NOMO-1 (cell line): Measurements from ENCODE around the gene ACTRT2.

Experiments used
- DNase-seq, 2 experiments: peaks; one replicate each; lab custom pipeline; 2025; ENCODE audit not compliant: unreplicated experiment in 2 of 2; lab: John Stamatoyannopoulos, UW

The ACTRT2 gene

DNA sequence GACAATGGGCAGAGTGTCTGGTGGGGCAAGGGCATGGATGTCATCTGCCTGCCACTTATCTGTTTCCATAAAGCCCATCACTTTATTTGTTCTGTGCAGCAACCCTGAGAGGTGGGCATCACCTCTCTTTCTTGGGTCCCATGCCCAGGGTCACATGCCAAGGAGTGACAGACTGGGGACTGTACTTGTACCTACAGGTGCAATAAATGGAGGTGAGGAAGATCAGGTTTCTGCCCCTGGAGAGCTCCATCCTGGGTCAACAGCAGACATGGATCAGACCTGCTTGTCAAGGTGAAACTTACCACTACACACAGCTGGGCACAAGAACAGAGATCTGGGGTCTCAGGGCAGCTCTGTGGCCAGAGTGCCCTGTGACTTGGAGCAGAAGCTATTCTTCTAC is 29.3 kb downstream of the ACTRT2 start:
- no peak for DNase-seq

GRCh38 chr1:3051270-3052268 is 30.3 kb downstream of the ACTRT2 start:
- no peak for DNase-seq

DNA sequence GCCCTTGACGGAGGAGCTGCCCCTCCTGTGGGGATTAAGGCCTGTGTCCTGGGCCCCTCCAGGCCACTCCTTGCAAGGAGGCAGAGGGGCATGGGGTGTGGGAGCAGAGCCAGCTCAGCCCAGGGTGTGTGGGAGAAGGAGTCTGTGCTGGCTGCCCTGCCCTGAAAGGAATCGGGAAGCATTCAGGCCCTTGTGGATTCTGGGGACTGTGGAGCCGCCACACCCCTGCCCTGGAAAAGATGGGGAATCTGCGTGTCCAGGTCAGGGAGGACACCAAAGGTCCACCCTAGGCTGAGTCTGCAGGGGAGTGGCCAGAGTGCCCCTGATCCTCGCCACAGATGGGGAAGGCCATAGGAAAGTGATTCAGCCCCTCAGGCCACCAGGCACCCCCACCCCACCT is 31.2 kb downstream of the ACTRT2 start:
- DNase-seq = no peak

DNA sequence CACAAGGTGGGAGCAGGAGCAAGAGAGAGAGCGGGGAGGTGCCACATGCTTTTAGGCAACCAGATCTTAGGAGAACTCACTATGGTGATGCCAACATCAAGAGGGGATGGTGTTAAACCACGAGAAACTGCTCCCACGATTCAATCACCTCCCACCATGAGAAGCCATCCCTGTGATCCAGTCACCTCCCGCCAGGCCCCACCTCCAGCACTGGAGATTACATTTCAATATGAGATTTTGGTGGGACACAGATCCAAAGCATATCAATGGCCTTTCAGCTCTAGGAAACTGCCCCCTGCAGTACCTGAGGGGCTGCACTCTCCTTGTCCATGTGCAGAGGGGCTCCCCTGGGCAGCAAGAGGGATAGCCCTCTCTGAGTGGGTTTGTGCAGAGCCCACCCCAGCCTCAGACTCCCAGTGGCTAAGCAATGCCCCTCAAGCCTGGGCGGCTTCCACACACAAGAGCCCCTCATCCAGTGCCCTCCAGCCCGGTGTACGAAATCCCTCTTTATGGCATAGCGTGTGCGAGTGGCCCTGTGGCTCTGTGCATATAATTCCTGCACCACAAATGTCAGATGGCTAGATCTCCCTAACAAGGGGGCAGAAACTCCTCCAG is 32.2 kb downstream of the ACTRT2 start:
- no peak for DNase-seq

DNA sequence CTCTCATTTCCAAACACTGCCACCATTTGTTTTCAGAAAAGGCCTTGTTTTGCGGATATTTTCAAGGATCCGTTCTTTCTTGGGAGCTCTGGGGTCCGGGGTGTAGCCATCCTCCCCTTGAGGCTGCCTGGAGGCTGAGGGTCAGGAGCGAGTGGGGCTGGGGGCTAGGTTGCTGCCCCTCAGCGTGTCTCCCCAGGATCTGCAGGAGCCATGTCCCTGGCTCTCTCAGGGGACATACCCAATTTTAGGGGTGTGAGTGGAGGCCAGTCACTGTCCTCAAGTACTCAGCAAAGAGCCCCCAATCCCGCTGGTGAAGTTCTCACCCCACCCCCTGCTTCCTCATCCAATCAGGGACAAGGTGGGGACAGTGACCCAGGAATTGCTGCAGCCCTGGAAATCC is 32.7 kb downstream of the ACTRT2 start:
- no peak for DNase-seq

DNA sequence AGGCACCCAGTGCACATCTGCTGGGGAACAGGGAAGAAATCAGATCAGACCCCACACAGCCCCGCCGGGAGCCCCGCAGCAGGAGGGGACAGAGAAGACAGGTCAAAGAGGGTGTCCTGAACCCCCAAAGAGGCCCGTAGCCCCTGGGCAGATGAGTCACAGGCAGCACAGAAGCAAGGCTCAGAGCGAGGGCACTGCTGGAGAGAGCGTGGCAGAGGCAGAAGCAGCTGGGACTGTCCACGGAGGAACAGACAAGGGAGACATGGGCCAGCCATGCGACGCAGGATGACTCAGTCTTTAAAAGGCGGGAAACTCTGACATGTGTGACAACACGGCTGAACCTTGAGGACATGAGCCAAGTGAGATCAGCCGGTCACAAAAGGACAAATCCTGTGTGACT is 33.2 kb downstream of the ACTRT2 start:
- no peak for DNase-seq

DNA sequence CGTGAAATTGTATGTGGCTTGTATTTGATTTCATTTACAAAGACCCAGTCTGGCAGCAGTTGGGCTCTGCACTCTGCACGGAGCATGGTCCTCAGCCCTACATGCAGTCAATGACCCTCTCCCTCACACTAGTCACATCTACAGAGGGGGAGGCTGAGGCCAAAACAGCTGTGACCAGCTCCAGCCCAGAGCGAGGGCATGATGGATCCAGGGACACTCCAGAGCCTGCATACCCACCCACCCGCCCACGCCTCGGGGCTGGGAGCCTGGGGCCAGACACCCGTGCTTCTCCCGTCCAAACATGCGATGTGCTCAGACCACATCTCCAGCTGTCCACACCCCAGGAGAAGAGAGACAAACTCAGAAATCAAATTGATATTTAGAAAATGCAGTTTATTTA is 33.8 kb downstream of the ACTRT2 start:
- DNase-seq = no peak

DNA sequence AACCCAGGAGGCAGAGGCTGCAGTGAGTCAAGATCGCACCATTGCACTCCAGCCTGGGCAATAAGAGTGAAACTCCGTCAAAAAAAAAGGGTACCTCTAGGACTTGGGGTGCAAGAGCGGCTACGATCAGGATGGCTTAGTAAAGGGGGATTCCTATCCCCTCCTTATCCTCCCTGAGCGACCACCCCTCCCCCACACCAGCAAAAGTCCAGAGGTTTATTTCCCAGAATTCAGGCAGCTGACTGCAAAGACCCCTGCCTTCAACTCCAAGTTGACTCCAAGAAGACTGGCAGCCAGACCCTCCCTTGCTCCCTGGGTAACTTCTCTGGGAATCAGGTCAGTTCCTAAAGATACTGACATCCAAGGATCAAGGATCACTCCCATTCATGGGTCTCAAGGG is 35.4 kb downstream of the ACTRT2 start:
- DNase-seq = no peak

GRCh38 chr1:3058263-3059030 is 37.2 kb downstream of the ACTRT2 start:
- DNase-seq = no peak

DNA sequence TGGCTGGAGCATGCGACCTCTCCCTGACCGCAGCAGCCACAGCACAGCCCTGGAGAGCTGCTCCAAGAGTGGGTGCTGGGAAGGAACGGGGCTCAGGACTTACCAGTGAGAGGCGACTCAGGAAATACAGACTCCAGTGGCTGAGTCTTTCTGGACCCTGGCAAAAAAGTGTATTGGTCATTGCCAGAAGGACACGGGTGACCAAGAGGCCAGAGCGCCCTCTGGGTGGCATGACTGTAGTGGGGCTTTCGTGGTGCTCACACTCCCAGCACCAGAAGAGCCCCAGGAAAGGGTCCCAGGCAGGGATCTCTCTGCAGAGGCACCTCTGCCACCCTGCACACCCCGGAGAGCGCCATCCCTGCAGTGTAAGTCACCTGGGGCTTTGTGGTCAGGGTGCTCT is 38.9 kb downstream of the ACTRT2 start:
- no peak for DNase-seq

DNA sequence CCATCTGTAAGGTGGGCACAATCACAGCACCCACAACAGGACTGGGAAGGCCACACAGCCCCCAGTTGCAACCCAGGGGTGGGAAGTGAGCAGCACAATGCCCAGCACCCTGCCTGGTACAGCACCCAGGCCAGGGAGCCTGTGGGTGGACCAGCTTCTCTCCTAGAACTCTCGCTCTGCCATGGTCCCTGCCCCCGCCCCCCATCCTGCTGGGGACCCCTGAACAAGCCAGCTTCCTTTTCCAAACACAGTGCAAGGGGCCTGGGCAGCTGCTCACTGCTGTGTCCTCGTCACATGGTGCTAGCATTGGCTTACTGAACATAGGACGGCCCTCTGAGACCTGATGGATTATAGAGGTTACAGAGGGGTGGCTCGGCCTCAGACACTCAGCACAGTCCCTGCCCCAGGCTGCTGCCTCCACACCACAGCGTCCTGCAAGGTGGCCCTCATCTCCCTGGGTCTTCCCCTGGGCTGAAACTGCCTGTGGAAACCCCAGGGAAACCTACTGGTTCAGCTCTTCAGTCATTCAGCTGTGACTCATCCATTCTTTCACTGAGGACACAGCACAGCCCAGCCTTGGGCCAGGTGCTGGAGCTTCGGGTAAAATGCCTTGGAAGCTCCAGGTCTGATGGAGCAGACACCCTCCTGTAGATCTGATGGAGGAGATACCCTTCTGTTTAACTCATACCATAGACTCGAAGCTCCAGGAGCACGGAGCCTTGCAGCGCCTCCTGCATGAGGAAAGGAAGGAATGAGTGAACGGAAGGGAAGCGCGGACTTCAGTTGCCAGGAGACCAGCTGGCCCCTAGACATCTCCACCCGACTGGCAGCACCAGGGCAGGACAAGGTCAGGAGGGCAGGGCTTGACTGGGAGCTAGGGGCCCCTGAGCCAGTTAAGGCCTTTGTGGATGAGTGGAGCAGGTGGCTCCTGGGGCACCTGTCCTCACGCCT is 39.6 kb downstream of the ACTRT2 start:
- no peak for DNase-seq

DNA sequence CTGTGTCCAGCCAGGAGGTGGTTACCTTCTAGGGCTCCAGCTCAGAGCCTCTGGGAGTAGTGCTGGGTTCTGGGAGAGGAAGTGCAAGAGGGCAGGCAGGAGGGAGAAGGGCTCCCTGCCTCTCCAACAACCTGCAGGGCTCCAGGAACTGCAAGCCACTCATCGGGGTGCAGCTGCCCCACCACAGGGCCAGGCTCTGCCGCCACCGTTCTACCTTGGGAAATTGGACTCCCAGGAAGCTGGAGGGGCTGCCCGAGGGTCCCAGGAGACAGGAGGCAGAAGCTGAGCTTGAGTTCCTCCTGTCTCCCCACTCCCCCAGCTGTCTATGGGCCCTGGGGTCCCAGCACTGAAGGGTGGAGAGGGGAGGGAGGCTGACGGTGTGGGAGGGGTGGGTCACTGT is 40.3 kb downstream of the ACTRT2 start:
- DNase-seq = no peak

DNA sequence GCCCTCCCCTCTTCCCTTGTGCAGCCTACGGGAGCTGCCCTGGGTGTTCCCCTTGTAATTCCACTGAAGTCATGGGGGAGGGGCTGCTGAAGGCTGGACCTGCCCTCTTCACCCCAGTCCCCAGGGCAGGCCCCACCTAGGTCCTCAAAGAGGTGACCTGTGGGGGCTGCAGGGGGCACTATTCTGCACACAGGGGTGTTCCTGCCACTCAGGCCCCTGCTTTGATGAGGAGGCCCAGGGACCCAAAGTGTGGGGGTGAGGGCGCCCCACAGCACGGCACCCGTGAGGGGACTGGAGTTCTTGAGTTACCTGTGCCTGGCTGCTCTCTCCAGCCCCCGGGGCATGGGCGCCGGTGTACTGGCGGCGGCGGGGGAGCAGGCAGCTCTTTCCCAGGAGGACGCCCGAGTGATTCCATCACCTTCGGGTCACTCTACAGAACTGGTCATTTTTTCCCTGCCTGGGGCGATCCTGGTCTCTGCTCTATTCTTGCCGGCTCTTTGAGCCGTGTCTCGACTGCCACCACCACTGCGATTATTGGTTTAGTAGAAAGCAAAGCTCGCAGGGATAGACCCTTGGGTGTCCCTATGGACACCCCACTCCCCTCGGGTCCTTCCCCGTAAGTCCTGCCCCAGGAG is 40.8 kb downstream of the ACTRT2 start:
- DNase-seq = no peak

DNA sequence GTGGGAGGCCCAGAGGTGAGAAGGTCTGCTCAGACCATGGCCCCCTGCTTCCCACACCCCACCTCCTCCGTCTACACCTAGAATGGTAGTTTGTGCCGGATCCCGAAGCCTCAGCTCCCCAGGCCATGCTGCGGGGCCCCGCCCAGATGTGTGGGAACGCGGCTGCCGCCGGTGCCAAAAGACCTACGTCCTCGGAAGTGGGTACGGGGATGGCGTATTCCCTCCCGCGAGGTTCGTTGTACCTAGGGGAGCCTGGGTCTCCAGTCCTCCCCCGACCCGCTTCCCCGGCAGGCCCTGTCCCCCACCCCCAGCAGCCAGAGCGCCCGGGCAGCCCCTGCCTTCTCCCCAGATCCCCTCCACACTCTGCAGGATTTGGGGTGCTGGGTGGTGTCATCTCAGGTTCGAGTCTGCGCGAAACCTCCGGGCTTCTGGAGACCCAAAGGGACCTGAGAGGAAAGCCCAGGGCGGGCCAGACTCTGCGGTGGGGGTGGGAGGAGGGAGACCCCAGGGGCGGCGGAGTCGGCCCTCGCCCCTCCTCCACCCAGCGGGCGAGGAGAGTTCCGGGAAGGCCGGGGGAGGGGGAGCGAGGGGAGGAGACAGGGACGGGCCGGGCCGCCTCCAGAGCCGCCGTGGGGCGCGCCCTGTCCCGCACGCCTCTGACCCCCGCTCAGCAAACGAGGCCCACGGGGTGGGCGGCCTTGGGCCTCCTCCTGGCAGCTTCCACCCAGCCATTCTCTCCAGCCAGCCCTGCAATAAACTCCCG is 41.5 kb downstream of the ACTRT2 start:
- DNase-seq = no peak

DNA sequence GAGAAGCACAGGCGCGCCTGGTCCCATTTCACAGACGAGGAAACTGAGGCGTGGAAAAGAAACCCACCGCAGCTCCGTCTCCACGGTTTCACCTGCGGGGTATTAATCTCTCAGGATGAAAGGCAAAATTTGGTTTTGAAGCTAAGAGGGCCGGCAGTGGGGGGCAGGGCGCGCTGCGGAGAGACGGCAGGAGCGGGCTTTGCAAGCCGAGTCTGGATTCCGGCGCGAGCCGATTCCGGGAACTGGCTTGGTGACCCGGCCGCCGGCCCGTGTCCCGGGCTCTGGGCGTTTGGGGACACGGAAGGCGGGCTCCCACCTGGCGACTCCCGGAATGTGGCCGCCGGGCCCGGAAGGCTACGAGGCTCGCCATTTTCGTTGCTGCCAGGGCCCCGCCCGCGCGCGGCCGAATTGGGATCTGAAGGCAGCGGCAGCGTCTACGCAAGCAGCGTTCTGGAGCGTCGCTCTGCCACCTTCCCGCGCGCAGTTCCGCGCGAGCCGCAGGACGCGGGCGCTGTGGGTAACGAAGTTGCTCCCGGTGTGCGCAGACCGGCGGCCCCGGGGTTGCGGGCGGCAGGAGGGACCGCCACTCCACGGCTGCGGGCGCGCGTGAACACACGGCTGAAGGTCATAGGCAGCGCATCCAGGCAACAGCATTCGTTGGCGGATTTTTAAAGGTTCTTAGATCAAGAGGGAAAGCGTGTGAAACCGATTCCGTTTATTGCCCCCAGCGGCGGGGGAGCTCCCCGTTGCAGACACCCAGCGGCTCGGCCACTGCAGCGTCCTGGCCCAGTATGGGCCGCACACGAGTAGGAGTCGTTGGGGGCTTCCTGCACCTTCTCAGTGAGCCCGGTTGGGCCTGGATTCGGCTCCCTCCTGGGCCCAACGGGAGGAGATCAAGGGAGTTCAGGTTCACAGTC is 42.4 kb downstream of the ACTRT2 start:
- DNase-seq = no peak

DNA sequence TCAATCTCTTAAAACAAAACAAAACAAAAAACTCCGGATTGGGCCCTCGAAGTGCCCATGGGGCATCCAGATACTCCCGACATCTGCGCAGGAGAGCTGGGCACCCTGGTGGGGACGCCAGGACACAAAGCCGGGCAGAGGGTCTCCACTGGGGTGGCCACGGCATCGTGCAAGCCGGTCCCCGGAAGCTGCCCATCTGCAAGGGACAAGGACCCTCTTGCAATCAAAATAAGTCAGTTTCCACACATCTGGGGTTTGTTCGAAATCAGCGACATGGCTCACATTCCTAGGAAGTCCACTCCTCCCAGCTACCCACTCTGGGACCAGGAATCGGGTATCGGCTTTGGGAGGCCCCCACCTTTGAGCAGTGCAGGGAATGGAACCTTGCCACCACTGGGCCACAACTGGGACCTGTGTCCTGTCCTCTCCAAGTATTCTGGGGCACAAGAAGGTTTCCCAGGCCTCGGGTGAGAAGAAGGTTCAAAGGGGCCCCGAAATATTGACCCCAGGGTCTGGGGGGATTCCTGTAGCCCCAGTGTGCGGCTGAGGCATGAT is 43.1 kb downstream of the ACTRT2 start:
- no peak for DNase-seq

- DNase-seq = no peak
Measured at GRCh38 chr1:3064901-3065300, 43.6 kb downstream of the ACTRT2 start.

- no peak for DNase-seq
Measured at GRCh38 chr1:3065396-3065795, 44.1 kb downstream of the ACTRT2 start.
